Measurements from ENCODE around the gene CCR3.
A peak's percentile ranks its signal among the peaks of the same experiment; 100 is the strongest.

The CCR3 gene

DNA sequence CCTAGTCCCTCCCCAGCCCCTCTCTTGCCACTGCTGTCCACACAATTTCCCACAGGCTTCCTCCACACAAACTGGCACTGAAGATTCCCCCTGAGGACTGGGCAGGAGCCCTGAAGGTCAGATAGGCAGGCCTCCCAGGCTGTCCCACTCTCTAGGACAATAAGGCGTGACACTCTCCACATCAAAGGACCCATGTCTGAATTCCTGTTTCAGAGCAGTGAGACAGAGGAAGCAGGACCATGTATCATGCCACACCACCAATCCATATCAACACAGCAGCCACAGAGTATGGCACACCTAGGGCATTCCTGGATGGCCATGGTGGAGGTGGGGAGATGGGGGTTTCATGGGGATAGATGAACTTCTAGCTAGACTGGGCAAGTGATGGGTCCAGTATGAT, 20.3 kb upstream of the CCR3 start:
- no peak for DNase-seq

DNA sequence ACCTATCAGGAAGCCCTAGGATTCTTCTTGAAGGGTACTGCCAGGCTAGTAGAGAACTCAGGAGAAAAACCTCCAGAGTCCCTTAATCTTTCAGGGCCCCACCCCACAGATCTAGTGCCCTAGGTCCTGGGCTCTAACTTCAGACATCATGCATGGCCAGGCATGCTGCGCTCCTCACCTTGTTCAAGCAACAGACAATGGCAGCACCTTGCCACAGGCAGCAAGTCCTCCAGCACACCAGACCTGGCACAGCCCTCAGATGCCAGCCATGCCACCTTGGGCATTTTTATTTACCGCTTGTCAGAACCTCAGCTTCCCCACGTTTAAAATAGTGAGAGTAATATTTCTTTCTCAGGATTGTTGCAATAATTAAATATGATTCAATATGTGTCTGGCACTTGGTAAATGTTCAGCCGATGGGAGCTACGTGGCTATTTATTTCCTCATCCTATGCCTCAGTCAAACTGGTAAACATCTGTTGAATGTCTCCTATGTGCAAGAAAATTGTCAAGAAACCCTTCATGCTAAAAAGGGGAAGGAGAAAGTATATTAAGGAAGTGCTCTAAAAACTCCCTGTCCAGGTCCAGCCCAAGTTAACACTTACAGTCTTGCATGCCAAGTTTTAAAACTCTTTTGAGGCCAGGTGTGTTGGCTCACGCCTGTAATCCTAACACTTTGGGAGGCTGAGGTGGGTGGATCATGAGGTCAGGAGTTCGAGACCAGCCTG, 19.7 kb upstream of the CCR3 start:
- no peak for DNase-seq

DNA sequence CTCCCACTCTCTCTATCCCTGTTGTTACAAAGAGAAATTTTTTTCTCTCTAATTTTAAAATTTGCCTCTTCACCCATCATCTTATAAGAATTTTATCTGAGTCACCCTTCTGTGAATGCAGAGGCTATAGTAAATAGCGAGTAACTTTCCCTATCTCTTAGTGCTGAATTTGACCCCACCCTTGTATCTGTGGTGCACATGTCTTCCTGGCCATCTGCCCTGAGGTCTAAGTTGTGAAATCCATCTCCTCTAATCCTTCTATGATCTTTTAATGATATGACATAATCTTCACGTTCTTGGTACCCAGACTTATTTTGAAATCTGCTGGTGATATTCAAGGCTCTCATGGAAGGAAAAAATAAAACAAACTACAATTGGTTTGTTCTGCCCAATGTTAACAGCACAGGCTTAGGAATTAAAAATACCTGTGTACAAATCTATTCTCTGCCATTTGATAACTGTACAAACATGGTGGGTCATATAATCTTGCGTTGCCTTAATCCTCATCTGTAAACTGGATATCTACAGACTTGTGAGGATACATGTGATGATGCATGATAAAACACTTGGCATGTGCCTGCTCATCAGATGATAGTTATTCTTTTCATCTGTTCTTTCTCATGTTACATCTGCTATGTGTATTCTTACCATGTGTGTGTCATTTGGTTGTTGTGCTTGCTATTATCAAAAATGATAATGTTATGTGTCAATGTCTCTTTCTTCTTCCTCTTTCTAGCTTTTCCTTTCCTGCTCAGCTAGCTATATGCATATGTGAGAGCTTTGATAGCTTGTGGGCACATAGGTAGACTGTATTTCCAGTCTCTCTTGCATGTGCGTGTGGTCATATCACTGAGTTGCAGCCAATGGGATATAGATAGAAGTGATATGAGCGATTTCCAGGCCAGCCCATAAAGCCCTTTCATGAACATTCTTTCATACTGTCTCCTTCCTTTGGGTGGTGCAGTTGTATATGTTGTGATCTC, 13.7 kb upstream of the CCR3 start:
- peak in 1 of 2 experiments; percentile 1 for DNase-seq

DNA sequence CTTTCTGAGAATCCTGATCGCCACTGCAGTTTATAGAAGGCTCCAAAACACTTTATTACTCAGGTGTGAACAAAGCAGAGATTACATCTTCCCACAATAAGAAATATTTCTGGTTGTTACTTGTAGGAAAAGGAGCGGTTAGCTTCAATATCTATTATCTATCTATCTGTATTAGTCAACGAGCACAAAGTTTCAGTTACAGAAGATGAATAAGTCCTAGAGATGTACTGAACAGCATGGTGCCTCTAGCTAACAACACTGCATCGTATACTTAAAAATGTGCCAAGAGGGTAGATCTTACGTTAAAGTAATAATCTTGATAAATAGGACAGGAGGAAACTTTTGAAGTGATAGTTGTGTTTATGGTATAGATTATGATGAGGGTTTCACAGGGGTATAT, 10.9 kb upstream of the CCR3 start:
- DNase-seq, result no peak

DNA sequence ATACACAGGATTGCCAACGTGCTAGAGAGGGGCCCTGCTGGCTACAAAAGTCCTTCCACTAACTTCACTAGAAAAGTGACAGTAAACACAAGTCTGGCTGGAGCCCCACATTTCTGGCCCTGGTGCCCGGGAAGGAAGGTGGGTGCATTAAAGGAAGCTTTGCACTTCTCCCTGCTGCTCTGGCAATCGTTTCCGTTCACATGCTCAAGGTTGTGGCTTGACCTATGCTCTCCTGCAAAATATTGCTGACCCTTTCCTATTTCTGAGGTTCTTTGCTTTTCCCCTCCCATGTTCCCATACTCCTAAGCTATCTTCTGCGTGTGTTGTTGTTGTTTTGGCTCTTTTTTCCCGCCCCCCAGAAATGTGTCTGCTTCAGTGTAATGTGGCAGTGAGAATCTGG, 9.1 kb upstream of the CCR3 start:
- DNase-seq, result no peak

DNA sequence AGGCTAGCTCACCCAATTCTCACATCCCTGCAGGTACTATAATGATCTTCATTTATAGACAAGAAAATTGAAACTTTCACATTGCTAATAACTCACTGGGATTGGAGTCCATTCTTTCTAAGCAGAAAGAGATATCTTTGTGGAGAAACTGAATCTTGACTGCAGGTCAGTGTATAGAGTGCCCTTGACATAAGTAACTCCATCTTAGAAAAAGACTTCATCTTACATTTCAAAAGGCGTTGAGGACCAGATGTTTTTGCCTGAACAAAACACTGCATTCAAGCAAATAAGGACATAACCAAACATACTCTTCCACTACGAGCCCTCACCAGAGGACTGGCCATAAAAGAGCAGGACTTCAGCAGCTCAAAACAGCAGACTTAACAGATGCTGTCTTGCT, 6.8 kb upstream of the CCR3 start:
- DNase-seq, result no peak

DNA sequence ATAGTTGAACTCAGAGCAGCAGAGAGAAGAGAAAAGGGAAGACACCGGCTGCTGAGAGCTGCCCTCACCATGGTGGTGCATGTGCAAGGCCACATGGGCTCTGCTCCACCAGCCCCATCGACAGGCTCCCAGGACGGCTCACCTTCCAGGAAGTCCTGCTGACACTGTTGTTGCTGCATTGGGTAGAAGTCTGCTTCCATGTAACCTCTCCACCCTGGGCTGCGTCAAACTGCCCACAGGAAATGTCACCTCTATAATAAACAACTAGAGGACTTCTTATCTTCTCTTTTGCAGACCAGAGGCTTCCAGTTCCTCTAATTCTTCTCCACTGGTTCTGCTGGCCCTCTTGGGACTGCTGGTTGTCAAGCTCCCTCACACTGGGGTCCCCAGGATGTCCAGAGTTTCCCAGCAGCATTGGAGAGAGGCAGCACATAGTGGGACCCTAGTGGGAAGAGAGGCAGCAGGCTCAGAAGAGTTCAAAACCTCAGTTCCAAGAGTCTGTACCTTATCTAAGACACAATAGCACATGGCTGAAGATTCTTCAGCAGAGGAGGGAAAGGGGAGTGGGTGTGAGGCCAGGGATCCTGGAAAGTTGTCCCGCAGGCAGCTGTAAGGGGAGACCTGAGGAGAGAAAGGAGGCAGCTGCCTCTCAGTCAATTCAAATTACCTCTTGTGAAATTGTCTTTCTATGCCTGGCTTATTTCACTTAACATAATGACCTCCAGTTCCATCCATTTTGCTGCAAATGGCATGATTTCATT, 5.8 kb upstream of the CCR3 start:
- DNase-seq, result no peak

DNA sequence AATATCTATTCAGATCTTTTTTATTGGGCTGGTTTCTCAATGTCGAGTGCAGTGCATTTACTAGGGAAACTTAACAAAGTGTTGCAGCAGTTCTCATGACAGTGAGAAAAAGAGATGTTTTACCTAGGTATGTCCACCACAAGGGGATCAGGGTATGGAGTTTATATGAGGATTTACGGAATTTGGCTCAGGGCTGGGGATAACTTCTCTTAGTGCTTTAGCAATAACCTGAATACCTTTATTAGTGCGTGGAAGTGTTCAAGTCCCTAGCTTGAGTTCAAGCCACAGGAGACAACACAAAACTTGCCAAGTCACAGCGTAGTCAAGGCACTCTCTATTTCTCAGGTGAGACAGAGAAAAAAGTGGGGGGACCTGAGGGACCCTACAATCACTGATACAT, 3.9 kb upstream of the CCR3 start:
- DNase-seq, result no peak

DNA sequence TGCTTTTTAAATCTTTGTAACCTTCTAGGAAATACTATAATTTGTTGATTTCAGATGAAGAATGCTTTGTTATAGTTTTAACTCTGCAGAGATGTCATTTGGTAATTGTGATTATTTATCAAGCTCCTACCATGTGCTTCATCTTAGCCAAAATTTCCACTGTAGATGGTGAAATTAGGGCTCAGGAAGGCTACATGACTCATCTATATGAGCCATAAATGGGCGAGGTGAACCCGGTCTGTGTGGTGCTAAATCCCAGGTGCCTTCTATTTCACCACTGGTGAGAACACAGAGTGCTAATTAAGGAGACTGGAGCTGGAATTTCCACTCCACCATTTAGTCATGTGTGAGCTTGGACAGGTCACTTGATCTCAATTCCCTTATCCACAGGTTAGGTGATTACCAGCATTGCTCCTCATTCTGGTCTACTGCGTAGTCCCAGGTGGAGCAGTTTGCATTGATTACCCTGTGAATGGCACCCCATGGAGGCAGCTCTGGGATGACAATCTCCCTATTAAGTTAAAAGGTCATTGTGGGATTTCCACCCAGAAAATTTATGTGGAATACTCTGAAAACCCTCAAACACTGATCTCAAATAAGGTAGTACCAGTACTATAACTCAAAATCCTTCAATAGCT, 2.8 kb upstream of the CCR3 start:
- no peak for DNase-seq

DNA sequence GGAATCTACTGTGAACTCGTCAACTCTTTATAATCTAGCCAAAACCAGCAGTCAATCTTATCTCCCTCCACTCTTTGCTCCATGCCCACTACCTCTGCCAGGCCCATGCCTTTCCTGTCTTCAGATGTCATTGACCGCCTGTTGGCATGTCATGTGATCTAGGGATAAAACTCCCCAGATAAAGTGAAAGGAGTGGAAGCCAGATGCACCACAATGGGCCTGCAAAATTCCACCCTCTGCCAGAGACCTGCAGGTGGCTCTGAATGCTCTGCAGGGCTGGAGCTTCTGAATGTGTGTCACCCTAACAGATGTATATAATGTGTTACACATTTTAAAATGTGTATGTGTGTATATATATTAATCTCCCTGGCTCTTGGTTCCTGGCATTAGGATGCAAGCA, 2.3 kb upstream of the CCR3 start:
- DNase-seq, result no peak

DNA sequence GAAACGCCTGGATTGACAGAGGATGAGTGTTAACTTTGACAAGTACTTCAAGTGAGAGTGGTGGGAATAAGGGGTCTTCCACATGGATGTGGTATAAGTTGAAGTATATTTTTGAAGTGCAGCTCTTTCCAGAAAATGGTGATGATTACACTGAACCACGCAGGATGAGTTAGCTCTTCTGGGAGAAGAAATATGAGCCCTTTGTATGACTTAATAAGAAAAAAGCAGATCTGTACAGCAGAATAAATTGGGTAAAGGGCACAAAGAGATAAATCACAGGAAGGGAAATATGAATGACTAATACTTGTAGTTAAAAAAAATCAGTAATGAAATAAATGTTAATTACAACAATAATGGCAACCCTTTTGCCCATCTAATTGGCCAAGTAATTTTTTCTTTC, 1.3 kb downstream of the CCR3 start:
- DNase-seq, result no peak

DNA sequence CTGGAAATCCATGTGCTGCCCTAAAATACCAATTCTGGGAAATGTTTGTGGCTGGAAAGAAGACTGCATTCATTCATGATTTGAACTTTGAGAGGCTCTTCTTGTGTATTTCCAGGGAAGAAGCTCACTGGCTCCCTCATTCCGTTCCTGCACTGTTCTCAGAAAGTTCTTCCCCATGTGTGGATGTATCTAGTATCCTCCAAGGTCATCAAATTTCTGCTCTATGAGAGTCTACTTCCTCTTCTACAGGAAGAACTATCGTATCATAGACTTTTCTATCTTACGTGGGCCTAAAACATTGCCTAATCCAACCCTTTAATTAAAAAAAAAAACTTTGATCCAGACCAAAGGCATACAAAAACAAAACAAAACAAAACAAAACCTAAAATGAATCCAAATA, 2.9 kb downstream of the CCR3 start:
- no peak for DNase-seq

DNA sequence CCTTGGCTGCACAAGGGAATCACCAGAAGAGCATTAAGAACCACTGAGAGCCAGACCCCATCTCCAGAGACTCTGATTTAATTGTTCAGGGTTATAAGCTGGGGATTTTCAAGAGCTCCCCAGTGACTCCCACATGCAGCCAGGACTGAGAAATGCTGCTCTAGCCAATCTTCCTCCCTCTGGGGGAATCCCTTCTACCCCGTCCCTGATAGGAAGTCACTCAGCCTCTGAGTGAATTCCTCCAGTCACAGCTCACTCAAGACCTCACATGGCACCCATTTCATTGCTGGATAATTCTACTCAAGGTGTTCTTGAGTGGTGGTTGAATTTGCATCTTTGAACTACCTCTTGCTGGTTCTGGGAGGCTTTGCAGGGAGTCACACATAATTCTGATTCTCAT, 10.7 kb downstream of the CCR3 start:
- DNase-seq, result no peak

DNA sequence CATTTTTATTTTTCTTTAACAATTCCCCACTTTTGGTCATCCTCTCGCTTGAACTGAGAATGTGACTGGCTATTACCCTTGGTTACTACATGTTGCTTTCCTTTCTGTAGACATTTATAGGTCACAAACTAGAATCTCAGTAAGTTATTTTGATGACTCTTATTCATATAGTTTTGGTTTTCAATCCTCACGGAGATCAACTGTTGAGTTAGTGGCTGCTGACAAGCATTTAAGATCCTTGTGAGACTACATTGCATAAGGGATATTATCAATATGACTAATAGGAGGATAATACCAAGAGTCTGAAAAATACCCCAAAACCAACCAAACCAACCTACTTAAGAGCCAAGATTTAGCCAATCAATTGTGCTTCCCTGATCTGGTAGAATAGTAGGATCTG, 16.3 kb downstream of the CCR3 start:
- no peak for DNase-seq

DNA sequence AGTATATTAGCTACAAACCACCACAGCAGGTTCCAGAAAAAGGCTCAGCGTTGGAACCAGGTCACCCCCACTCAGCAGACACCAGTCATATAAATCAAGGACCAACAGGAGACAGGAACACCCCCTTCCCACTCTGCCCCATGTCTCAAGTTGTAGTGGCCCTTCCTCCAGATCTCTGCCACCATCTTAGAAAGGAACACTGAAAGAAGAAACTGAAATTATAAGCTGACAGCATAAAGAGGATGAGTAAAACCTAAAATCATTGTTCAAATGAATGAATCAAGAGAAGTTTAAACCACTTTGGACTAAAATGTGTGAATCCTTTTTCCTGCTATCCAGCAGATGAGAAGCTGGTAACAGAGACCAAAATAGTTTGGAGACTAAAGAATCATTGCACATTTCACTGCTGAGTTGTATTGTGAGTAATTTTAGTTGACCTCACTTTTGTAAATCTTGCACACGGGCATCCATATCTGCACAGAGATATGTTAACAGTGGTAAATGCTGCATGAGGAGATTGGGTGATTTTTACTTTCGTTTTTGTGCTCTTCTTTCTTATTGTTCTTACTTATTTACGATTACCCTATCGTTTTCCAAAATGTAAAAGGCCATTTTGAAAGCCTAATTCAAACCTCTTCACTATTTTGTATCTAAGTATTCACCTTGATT, 19.8 kb downstream of the CCR3 start:
- DNase-seq, result no peak

DNA sequence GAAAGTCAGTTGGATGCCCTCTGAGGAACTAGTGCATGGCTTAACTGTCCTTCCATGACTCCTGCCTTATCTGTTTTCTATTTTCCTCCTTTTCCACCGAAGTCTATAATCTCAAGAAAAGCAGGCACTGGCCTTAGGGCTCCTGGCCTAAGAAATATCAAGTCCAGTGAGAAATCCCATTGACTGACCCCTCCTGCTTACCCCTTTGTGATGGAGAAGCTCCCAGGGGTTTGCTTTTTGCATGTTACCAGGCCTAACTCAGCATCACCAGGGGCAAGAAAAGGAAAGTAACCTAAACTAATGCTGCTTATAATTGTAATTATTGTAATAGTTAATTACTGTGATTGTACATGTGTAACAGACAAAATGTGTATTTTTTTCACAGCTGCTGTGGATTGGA, 21.7 kb downstream of the CCR3 start:
- DNase-seq, result no peak

DNA sequence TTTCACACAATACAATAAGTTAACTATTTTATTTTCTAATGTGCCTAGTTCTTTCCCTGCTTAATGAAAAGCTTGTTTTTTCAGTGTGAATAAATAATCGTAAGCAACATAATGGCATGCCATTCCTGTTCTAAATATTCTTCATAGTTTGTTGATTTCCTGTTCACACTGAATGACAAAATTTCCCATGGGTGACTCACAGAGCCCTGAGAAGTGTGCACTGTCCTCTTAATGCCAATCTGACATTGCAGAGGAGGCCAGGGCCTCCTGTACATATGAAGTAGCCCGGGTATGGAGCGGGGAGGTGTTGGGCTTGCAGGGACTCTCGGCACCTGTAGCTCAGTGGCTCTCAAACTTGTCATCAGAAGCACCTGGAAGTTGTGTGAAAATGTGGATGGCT, 24.3 kb downstream of the CCR3 start:
- no peak for DNase-seq

DNA sequence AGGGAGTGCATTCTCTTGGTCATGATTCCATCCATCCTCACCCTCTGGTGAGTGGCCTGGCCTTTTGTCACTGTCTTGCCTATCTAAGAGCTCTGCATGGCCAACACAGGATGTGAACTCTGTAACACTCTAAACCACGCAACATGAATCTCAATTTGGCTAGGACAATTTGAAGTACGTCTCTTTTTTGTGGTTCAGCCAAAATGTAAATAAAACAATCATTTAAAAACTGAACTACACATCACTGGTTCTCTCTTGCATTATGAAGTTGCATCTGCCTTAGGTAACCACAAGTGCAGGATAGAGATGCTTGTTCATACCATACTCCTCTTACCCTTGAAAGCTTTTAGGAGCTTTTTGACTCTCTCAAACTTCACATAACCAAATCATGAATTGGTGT, 27.3 kb downstream of the CCR3 start:
- no peak for DNase-seq

DNA sequence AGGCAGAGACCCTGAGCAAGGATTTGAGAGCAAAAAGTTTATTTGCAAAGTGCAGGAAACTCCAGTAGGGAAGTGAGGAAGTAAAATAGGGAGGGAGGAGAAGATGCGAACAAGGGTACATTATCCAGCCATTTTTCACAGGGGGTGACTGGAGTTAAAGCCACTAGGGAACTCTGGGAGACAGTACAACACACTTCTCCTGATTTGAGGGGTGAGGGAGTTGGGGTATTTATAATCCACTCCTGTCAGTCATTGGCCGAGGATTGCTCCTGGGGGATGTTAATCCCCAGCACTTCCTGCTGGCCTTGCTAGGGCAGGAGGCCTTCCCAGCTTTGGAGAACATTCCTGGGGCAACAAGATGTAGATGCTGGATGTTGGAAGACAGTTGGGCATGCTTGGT, 28.2 kb downstream of the CCR3 start:
- no peak for DNase-seq

DNA sequence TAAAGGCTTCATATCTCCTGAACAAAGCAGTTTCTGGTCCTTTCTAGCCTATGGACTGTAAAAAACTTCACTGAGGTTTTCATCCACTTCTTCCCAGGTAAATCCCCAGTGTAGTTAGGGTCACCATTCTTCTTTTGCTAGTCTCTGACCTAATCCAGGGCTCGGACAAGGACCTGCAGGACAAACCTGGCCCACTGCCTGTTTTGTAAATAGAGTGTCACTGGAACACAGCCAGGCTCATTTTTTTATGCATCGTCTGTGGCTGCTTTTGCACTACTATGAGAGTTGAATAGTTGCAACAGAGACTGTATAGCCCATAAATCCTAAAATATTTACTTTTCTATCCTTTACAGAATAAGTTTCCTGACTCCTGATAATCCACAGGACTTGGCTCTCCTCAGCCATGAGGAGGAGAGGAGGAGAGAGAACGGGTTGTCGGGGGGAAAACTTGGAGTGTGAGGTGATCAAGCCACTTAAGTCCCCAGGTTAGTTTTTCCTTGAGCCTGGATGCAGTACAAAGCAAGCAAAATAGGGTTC, 29.0 kb downstream of the CCR3 start:
- no peak for DNase-seq

DNA sequence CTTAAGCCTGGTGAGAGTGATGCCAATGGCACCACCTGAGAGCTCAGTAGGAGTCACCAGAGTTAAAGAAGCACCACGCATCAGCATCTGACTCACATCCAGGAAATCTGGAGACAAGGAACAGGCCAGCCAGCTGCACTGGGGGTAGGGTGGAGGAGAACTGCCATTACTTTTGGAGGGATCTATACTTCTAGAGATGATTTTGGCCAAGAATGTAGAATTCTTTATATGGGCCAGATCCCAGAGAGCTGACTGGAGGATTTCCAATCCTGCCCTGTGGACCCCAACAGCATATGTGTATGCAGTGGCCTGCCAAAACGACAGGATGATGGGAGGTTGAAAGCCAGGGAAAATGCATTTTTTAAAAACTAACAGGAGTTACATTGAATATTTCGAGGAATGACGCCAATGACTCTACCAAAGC, 29.8 kb downstream of the CCR3 start:
- no peak for DNase-seq

DNA sequence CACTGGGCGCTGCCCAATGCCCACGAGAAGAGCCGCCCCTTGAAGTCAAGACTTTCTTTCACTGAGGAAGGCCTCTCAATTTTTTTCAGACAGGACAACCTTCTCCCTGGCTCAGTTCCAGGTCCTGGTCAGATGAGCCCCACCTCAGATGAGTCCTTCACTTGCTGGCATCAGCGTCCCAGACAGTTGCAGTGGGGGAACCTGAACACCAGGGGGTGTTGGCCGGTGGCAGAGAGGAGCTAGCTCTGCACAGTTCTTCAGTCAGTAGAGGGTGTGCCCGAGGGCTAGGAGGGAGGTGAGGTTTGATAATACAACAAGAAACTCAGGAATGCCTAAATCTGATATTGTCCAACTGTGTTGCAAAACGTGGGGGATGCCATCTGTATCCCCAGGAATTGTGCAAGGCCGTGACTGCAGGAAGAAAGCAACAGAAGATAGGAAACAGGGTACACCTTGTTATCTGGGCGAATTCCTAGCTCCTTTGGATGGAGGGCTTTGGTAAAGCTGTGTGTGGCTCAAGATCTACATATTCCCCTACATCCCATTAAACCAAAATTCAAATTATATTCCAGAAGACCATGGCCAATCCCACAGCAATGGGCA, 34.3 kb downstream of the CCR3 start:
- DNase-seq, result no peak

Data from SW 1271 (cell line).